NCI-H2196 treated with DMSO at 0.1 percent for 48 hours (cell line): ENCODE measurements around the gene EPHB3.

Source experiments
- DNase-seq: peaks from one replicate; lab custom pipeline; 2025; ENCODE audit not compliant: unreplicated experiment; lab: John Stamatoyannopoulos, UW

Gene EPHB3

DNA sequence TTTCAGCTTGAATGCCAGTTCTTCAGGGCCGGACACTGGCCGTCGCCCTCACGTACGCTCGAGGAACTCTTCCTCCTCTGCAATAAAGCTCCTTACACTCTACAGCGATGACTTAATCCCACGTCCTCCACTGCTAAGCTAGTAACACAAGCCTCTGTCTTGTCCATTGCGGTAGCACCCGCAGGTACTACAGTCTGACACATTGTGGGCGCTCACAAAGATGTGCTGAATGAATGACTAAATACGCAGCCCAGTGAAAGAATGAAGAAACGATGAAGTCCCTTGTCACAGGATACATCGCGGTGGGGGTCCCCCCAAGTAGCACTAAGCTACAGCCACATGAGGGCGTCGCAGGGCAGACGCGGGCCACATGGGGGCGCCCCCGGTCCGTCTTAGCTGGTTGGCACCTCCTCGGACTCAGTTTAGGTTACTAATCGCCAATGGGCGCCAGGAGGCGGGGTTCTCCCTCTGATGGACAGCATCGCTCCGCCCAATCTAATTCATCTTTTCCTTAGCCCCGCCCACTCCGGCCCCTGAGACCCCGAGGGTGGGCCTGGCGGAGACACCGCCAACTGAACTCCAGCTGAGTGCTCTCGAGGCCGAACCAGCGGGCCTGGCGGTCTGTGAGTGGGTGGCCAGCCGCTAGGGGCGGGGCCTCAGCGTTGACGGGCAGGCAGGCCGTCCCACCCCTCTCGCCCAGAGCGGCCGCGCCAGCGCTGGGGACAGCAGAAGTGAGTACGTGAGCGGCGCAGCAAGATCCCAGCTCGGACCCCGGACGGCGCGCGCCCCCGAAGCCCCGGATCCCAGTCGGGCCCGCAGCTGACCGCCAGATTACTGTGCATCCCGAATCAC is at the start of gene EPHB3:
EPHB3 (plus strand) TSS at position 725 of the 852 bp plus-strand sequence. CDS start 451 bp downstream, outside the sequence.
- DNase-seq, result peak; percentile 100

DNA sequence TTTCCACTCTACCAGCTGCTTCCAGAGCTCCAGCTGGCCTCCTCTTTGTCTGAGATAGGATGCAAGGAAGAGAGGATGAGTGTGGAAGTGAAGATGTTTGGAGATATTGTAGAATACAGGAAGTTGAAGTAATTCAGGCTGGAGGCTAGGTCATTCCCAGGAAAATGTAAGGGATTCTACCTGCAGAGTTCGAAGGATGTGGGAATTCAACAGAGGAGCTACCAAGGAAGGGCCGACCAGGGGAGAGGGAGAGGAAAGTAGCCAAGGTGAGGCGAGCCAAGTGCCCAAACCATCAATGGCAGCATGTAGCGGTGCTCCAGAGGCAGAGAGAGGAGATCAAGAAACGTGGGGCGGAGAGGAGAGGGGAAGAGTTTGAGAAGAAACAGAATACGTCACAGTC is 49.0 kb upstream of the EPHB3 start:
- DNase-seq, result no peak

DNA sequence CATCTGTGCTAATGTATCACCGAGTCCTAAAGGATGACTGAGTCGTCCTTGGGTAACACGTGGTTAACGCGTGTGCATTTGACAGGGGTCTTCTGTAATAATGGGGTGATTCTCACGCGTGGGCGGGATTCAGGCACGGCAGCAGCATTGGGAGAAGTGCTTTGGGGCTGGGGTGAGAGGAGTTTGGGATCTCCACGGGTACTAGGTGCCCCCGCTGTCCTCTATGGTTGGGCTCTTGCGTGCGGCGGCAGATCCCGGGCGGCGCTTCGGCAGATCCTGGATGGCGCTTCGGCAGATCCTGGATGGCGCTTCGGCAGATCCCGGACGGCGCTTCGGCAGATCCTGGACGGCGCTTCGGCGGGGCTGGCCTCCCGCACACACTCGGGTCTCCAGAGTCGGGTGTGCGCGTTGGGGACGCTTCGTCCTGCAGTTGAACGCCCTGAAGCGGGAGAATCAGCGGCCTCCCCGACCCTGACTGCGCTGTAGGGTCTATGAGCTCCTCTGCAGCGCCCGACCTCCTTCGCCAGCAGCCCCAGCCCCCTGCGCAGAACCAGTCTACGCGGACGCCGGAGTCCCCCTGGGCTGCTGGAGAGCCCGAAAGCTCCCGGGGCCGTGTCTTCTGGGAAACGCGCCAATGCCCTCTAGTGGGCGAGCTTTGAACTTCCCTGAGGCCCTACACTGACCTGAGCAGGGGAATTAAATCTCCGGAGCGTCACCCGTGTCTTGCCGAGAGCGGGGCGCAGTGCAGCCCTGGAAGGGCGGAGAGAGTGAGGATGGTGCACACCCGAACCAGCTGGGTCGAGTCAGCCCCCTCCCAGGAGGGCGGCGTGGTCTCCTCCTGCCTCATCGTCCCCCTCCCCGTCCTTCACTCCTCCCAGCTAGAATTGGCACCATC is 48.1 kb upstream of the EPHB3 start:
- DNase-seq, result peak; percentile 95

DNA sequence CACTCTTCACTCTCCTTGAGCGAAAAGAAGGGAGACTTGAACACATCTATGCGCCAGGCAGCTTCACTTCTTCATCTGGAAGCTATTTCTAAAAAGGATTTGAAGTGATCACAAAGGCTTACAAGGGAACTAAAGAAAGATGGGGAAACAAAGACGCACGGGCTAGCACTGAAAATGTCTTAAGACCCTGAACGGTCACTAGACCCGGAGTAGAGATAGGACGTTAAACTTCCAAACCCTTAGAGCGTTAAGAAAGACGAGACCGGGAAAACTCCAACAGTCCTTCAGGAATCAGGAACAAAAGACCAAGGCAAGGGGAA is 47.5 kb upstream of the EPHB3 start:
- no peak for DNase-seq

DNA sequence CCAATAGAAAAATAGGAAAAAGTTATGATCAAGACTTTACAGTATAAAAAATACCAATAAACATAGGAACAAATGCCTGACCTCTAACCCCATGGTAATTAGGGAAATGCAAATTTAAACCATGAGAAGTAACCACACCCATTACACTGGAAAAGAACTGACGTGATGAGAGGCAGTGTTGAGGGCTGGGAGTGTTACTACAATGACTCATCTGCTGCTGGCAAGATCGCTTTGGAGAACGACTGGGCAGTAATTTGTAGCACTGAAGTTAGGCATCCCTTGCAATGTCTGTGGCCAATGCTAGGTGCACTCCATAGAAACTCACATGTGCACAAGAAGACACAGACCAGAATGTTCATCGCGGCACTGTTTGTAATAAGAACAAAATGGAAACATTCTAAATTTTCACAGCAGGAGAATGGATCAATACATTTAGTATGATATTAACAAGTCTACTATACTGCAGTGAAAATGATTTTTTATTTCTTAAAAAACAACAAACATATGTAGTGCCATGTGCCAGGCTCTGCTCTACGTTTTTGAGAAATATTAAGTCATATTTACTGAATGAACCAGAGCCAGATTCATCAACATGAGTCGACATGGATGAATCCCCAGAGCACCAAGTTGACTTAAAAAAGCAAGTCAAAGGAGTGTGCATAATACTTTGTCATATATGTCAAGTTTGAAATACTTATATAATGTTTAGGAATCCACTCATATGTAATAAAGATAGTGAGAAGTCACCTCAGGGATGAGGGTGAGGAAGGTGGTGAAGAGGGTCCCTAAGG is 37.6 kb upstream of the EPHB3 start:
- peak; percentile 29 for DNase-seq

DNA sequence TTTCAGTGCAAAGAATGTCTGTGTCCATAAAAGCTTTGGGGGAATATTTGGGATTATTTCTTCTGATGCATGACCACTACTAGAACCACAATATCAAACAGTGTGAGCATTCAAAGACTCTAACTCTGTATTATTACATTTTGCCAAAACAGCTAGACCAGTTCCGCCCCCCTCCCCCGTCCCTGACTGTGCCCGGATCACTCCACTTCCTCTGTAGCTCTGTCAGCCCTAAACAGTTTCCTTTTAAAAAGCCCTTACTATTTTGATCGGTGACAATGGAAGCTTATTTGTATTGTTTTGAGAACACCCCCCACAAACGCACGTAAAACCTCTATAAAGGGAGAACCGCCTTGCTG is 36.6 kb upstream of the EPHB3 start:
- peak; percentile 50 for DNase-seq

DNA sequence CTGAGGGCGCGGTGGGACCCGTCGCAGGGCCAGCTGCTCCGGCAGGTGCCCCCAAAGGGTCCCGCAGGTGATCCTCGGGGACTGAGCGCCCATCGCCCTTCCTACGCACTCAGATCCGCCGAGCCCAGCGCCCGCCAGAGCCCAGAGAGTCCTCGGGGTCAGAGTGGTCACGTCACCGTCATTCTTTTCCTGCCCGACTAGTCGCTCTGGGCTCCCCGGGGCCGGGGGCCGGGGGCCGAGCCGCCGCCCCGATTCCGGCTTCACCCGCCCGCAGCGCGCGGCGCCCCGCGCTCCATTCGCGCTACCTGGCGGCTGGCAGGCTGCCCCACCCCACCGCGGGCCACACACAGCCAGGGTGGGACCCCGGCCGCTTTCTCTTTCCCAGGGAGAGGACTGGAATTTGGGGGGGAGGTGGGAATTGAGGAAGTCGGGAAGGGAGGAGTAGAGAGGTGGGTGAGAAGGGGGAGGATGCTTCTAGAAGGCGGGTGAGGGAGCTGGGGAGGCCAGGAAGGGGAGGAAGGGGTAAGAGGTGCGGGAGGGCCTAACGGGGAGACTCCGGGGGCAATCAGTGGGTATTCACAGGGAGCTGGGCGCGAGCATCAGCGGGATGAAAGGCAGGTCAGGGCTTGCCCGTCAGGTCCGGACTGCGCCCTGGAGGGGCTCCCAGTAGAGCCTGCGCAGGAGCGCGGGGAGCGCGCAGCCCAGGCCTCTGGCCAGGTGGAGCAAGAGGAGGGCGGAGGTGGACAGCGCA is 36.1 kb upstream of the EPHB3 start:
- DNase-seq, result peak; percentile 89

DNA sequence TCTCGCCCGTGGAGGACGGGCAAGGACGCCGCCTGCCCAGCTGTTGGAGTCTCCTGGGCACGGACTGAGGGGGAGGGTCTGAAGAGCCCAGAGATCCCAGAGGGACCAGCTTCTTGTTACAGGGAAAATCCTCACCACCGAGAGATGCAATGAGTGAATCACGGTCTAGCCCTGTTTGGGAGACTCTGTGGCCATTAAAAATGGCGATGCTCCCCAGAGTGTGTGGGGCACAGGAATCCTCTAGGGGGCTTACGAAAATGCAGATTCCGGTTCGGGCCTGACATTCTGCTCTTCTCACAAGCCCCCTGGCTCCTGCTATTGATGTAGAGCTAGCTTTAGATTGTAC is 35.5 kb upstream of the EPHB3 start:
- DNase-seq, result no peak

DNA sequence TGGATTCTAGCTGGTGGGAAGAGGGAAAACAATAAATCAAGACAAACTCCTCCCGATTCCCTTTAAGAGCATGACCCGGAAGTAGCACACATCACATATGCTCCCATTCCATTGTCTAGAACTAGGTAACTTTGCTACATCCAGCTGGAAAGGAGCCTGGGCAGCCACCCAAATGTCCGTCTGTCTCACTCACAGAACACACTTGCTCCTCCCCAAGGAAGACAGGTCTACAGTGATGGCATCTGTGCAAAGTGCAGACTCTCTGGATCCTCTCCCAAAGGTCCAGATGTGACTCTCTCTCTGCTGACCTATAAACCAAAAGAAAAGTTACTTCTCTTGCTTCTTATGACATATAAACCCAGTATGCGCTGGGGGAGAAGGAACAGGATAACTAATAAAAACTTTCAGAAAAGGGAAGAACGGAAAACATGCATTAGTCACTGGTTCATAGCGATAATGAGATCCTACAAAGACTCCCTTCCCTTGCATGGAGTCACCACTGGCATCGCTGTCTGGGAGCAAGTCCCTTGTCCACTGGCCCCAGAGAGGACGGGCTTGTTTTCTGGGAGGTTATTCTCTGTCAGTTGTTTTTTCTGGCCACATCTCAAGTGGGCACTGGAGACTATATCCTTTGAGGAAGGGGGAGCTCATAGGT is 29.8 kb upstream of the EPHB3 start:
- no peak for DNase-seq

DNA sequence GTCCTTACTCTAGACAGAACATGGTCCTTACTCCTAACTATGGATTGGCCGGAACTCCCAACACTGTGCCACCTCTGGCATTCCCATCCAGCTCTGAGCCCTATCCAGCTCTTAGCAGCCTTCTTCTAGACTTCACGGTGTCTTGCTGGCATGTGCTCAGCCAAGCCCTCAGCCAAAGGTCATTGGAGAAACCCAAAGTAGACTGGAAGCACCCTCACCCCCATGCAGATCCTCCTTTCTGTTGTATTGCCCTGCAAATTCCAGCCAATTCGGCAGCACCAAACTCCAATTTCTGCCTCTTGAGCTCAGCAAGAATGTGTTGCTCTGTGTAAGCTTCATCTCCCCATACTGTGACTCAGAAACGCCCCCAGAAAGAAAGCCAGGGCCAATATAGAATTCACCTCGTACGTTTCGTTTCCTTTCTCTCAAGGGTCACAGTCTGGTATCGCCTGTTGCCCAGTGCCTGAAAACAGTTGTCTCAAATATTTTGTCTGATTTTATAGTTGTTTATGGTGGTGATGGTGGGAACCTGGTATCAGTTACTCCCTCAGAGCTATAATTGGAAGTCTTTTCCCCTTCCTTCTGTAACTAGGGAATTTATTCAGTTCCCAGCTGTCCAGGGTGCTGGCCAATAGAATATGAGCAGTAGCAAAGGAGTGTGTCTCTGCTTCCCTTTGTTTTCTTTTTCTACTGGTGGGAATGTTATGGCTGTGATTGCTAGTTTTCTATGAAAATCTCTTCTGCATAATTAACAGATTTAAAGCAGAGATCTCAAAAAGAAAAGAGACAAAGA is 28.4 kb upstream of the EPHB3 start:
- no peak for DNase-seq

DNA sequence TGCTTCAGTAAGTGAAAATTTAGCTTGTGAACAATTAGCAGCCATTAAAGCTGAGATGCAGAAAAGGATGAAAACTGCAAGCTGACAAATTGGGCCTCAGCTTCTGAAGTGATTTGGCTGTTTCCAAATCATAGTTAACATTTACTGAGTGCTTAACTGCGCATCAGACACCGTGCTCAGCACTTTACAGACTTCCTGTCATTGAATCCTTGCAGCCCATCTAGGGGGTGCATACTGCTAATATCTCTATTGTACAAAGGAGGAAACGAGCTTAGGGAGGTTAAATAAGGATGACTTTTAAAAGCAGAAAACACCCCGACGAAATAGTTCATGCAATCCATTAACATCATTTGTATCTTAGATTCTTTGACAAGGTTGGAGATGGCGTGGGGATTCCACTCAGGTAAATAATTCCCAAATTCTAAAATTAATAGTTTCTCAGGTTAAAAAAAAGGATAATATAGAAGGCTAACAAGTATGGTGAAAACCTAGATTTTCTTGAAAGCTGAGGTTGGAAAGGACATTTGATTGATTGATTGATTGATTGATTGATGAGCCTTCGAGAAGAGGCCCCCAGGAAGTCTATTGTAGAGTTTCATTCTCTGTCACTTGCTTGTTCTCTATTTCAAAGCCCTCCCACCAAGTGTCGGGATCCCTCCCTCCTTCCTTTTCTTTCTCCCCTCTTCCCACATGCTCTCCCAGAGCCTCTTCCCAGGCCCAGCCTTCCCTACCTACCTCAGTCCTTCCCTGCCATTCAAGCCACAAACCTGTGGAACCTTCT is 23.5 kb upstream of the EPHB3 start:
- DNase-seq, result no peak

DNA sequence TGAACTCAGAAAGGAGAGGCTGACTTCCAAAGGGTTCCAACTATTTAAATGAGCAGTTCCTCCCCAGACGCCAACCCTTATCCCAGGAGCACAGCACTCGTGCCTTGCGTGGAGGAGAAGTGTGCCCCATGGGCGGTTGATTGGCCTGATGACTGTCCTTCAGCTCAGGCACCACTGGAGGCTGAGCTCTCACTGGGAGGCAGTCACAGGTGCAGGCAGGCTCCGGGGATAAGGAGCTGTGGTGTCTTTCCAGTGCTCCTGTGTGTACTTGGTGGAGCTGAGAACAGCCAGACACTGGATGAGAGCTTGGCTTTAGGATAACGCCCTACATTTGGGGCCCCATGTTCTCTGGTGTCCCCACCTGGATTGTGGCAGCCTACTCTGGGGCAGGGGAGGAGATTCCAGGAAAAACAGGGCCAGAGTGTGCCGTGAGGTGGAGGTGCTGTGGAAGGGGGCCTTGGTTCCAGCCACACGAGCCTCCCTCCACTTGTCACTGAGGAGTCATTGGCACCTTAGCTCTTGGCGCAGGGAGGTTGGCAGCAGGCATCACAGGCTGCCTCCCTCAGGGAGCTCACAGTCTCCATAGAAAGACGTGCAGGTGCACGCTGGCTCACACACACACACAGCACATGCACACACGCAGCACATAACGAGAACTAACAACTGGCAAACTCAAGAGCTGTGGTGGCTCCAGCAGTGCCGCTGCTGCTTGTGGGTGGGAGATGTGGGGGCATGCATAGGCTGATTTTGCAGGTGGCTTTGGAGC is 22.7 kb upstream of the EPHB3 start:
- DNase-seq, result no peak

DNA sequence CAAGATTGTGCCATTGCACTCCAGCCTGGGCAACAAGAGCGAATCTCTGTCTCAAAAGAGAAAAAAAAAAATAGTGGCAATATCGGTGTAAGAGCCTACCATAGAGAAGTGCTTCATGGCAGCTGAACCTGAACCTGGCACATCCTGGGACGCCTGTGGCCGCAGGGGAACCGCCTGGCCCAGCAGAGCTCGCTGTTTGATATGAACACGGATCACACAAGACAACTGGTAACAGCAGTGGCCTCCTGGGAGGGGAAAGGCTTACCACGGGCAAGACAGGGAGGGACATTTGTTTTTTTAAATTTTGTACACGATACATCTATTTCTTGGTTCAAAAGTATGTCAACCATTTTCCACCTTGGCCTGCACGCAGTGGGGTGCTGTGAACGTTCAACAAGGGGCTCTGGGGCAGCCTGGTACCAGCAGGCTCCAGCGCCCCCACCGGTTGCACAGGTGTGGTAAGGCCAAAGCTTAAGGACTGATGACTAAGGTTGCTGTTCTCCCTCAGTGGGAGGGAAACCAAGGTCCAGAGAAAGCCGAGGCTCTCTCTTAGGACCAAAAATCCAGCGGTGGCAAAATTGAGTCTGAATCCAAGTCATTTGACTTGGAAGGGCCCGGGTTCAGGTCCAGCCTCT is 21.7 kb upstream of the EPHB3 start:
- DNase-seq, result no peak

DNA sequence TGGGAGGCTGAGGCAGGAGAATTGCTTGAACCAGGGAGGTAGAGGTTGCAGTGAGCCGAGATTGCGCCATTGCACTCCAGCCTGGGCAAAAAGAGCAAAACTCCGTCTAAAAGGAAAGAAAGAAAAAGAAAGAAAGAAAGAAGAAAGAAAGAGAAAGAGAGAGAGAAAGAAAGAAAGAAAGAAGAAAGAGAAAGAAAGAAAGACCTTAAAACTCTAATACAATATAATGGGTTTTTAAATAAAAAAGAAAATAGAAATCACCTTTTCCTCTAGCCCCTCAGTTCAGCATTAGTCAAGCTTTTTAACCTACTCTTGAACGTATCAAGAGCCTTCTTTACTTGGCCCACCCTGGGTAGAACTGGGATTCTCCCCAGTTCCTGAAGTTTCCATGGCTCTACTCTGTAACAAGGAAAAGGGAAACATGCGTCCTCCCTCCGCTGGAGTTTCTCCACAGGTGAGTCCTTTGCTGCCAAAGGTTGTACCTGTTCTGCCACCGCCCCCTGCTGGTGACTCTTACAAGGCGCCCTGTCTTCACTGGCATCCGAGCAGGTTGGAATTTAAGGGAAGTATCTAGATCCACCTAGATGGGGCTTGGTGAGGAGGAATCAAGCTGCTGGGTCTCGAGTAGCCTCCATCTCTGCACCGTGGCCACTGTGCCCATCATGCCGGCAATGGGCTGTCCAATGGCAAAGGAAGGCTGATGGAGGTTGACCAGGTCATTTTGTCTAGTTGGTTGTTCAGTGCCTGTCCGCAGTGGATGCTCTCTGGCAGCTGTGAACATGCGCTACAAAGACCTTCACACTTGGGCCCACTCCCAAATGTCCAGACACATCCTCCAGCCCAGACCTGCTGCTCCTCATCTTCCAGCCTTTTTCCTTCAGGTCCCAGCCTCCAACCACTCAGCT is 20.6 kb upstream of the EPHB3 start:
- DNase-seq, result peak; percentile 93

DNA sequence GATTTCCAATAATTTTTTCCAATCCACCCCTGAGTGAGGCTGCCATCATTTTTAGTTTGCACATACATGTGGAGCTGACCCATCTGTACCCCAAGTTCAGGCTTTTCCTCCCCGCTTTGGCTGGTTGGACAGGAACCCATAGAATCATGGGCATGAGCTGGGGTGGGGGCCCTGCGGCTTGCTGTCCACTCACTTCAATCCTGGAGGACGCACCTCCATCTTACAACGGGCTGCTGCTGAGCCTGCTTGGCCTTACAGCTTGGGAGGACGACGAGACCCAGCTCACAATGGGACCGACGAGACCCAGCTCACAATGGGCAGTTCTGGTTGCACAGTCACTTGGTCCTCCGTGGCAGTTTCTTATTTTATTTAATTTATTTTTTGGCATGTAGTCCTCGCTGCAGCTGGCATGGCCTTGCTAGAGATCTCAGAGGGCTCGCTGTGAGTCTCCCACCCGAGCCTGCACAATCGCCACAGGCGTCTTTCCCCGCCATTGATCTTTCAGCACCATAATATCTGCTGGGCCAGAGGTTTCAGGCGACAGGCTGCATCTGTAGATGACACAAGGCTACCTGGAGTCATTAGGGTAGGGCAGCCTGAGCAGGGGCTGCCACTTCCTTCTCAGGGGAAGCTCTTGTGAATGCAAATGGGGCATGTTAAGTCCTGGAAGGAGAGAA is 19.6 kb upstream of the EPHB3 start:
- no peak for DNase-seq

DNA sequence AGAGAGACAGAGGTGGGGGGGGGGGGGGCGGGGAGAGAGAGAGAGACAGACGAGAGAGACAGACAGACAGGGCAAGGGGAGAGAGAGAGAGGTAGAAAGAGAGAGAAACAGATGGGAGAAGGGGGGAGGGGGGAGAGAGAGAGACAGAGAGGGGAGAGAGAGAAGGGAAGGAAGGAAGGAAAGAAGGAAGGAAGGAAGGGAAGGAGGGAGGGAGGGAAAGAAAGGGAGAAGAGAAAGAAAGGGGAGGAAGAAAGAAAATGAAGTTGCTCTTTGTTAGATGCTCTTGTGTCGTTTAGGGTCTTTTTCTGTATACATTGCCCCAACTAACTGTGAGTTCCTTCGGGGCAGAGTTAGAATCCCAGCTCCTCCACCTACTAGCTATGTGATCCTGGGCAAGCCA is 19.0 kb upstream of the EPHB3 start:
- DNase-seq, result no peak
